HepG2 (cell line): ENCODE results near the gene TEX55. TPM values are rescaled to one million over a fixed set of nuclear protein-coding genes. Genes with fewer than 3 reads are reported as not detected.

Experiments
- ATAC-seq: fragments of 200-7000 bp; cut with Tn5 transposase; 3 replicates; pipeline ENCODE4 v1.9.1; 2020; ENCODE audit warnings: mild to moderate bottlenecking, moderate library complexity
- BruUV-seq: library from RNA; stranded (reverse); fragments of 400-500 nt; replicated peaks from 2 replicates; lab custom pipeline; 2021; lab: Mats Ljungman, UMichigan
- CTCF ChIA-PET: fragments of 300-600 bp; formaldehyde crosslinking; extraction: SDS; loops from one replicate; lab custom pipeline; 2021; ENCODE audit warnings: low total read pairs, inconsistent platforms, low intra/inter-chr PET ratio; lab: Yijun Ruan, JAX
- POLR2A ChIA-PET: fragments of 350-600 bp; sonication (Branson Sonifier 250); formaldehyde crosslinking; loops from one replicate; lab custom pipeline; 2020; ENCODE audit warnings: antibody characterized with exemption, inconsistent platforms; lab: Yijun Ruan, JAX
- DNase-seq: peaks from one replicate; pipeline ENCODE4 v3.0.0-alpha.2; 2015; ENCODE audit warnings: low spot score
- FAIRE-seq: peaks from 3 replicates; lab custom pipeline; 2011; peaks lifted over from hg19 to GRCh38; lab: Jason Lieb, UNC
- H2AFZ ChIP-seq: one replicate; pipeline ENCODE4 v1.6.1; 2011; ENCODE audit warnings: low read length, inconsistent platforms
- H3K27ac ChIP-seq: fragments of 300-600 bp; 3 replicates; pipeline ENCODE4 v1.8.0; 2011; ENCODE audit warnings: mixed run types, mild to moderate bottlenecking, mixed read lengths, low read length, inconsistent platforms; ENCODE audit not compliant: insufficient read depth; ENCODE audit errors: extremely low read length
- H3K27me3 ChIP-seq, 2 experiments: fragments of 200-600 bp in 1 of 2; 2 replicates in 1 of 2; 3 replicates in 1 of 2; pipeline versions ENCODE4 v1.6.0 to v1.8.0; 2011; ENCODE audit warnings: low read length in 2 of 2, mild to moderate bottlenecking in 2 of 2, moderate library complexity in 2 of 2, inconsistent platforms in 1 of 2; ENCODE audit not compliant: insufficient read depth in 2 of 2, control insufficient read depth in 1 of 2
- H3K36me3 ChIP-seq, 2 experiments: fragments of 200-600 bp in 1 of 2; replicated peaks in 1 of 2; 2 replicates in 1 of 2; 3 replicates in 1 of 2; pipeline versions ENCODE4 v1.5.1 to v1.8.0; 2011; ENCODE audit warnings: low read length in 2 of 2, inconsistent platforms in 1 of 2; ENCODE audit not compliant: insufficient read depth in 2 of 2, control insufficient read depth in 1 of 2
- H3K4me1 ChIP-seq: 2 replicates; pipeline ENCODE4 v1.5.1; 2012; ENCODE audit warnings: low read length, inconsistent platforms; ENCODE audit not compliant: insufficient read depth
- H3K4me2 ChIP-seq: 2 replicates; pipeline ENCODE4 v1.6.0; 2011; ENCODE audit warnings: low read depth, low read length, inconsistent platforms
- H3K4me3 ChIP-seq, 3 experiments: fragments of 200-600 bp in 1 of 3; sonication (generic), shearing (Covaris generic) in 1 of 3; replicated peaks in 1 of 3; 2 replicates each; pipeline ENCODE4 v1.5.1; 2011 to 2016; ENCODE audit warnings: low read length in 3 of 3, inconsistent platforms in 2 of 3, low read depth in 2 of 3, mild to moderate bottlenecking in 2 of 3, control low read depth in 1 of 3, mixed read lengths in 1 of 3; ENCODE audit not compliant: insufficient read depth in 1 of 3
- H3K79me2 ChIP-seq: one replicate; pipeline ENCODE4 v1.6.1; 2011; ENCODE audit warnings: low read length, inconsistent platforms; ENCODE audit not compliant: insufficient read depth
- H3K9ac ChIP-seq: 2 replicates; pipeline ENCODE4 v1.6.0; 2011; ENCODE audit warnings: mild to moderate bottlenecking, low read depth, low read length, inconsistent platforms; ENCODE audit not compliant: insufficient read depth
- H3K9me3 ChIP-seq: 2 replicates; pipeline ENCODE4 v1.5.1; 2012; ENCODE audit warnings: mild to moderate bottlenecking, low read length
- H4K20me1 ChIP-seq: 2 replicates; pipeline ENCODE4 v1.6.0; 2011; ENCODE audit warnings: inconsistent platforms, mild to moderate bottlenecking, low read length, moderate library complexity; ENCODE audit not compliant: insufficient read depth
- ARNTL ChIP-seq: sonication (generic); formaldehyde crosslinking; IDR thresholded peaks from 2 replicates; pipeline ENCODE4 v1.4.0; 2020; ENCODE audit warnings: mild to moderate bottlenecking, missing genetic modification reagents
- CENPX ChIP-seq: sonication (generic); formaldehyde crosslinking; IDR thresholded peaks from 2 replicates; pipeline ENCODE4 v1.9.0; 2021; ENCODE audit warnings: mild to moderate bottlenecking, missing genetic modification reagents, moderate library complexity
- ESRRA ChIP-seq: sonication (generic); formaldehyde crosslinking; IDR thresholded peaks from 2 replicates; pipeline ENCODE4 v1.5.1; 2020; ENCODE audit warnings: mild to moderate bottlenecking, low read depth, missing genetic modification reagents
- FOXA1 ChIP-seq, 2 experiments: fragments of 450-650 bp in 1 of 2; sonication (generic) in 1 of 2; formaldehyde crosslinking in 1 of 2; IDR thresholded peaks; 2 replicates each; pipeline versions ENCODE4 v1.4.0 to v1.6.1; 2016 to 2020; ENCODE audit warnings: missing genetic modification reagents in 1 of 2
- KAT8 ChIP-seq: IDR thresholded peaks from 2 replicates; pipeline ENCODE4 v1.6.1; 2016; ENCODE audit warnings: missing genetic modification reagents, missing compliant biosample characterization
- RFX1 ChIP-seq: fragments of 450-650 bp; IDR thresholded peaks from 2 replicates; pipeline ENCODE4 v1.6.1; 2017
- TBL1XR1 ChIP-seq: fragments of 150-350 bp; IDR thresholded peaks from 2 replicates; pipeline ENCODE4 v1.6.1; 2014; ENCODE audit warnings: borderline replicate concordance, low read length; ENCODE audit not compliant: partially characterized antibody
- TCF7L2 ChIP-seq: IDR thresholded peaks from 2 replicates; pipeline ENCODE4 v1.6.1; 2011; ENCODE audit warnings: mild to moderate bottlenecking, low read depth, low read length, moderate library complexity
- ZBTB21 ChIP-seq: sonication (generic); formaldehyde crosslinking; IDR thresholded peaks from 2 replicates; pipeline ENCODE4 v1.4.0; 2020; ENCODE audit warnings: missing genetic modification reagents
- ZIK1 ChIP-seq: sonication (generic); formaldehyde crosslinking; IDR thresholded peaks from 2 replicates; pipeline ENCODE4 v1.5.0; 2020; ENCODE audit warnings: mild to moderate bottlenecking, low read depth, missing genetic modification reagents, borderline replicate concordance
- ZMYM3 ChIP-seq: sonication (generic); formaldehyde crosslinking; IDR thresholded peaks from 2 replicates; pipeline ENCODE4 v1.5.1; 2020; ENCODE audit warnings: mild to moderate bottlenecking, missing genetic modification reagents
- ZNF20 ChIP-seq: sonication (generic); formaldehyde crosslinking; IDR thresholded peaks from 2 replicates; pipeline ENCODE4 v1.4.0; 2020; ENCODE audit warnings: mild to moderate bottlenecking, moderate library complexity, missing genetic modification reagents
- ZNF235 ChIP-seq: sonication (generic); formaldehyde crosslinking; IDR thresholded peaks from 2 replicates; pipeline ENCODE4 v1.8.1; 2023; ENCODE audit warnings: mild to moderate bottlenecking, missing genetic modification reagents, borderline replicate concordance
- ZNF24 ChIP-seq: fragments of 450-650 bp; IDR thresholded peaks from 2 replicates; pipeline ENCODE4 v1.6.1; 2017; ENCODE audit warnings: antibody characterized with exemption, mild to moderate bottlenecking
- ZNF616 ChIP-seq: sonication (generic); formaldehyde crosslinking; IDR thresholded peaks from 2 replicates; pipeline ENCODE4 v1.5.0; 2020; ENCODE audit warnings: low read depth, mild to moderate bottlenecking, missing genetic modification reagents
- ZNF747 ChIP-seq: sonication (generic); formaldehyde crosslinking; IDR thresholded peaks from 2 replicates; pipeline ENCODE4 v1.8.1; 2023; ENCODE audit warnings: missing genetic modification reagents, mild to moderate bottlenecking, borderline replicate concordance
- ZNF775 ChIP-seq: sonication (generic); formaldehyde crosslinking; IDR thresholded peaks from 2 replicates; pipeline ENCODE4 v1.4.0; 2020; ENCODE audit warnings: missing genetic modification reagents, mild to moderate bottlenecking, moderate library complexity, borderline replicate concordance
- WGBS: methylation state at CpG from one replicate; pipeline ENCODE4 v1.1.6; 2017; ENCODE audit warnings: low lambda C conversion rate; 5-methylcytosine and 5-hydroxymethylcytosine counted together
- in situ Hi-C: cut with HindIII; loops from 2 replicates; pipeline ENCODE4 v1.10.0; 2017; ENCODE audit warnings: low pct_unique_long_range_greater_than_20kb; ENCODE audit not compliant: extremely low pct_ligation_motif_present
- intact Hi-C: fragments of 100-400 bp; cut with micrococcal nuclease; formaldehyde crosslinking; loops from one replicate; pipeline ENCODE4 v1.10.0; 2022; ENCODE audit not compliant: unreplicated experiment
- polyA plus RNA-seq, 8 experiments: library from polyadenylated mRNA; depleted of rRNA in 3 of 8; stranded (reverse) in 7 of 8; unstranded in 1 of 8; fragments of >200 nt; fragmentation: Illumina TruSeq in 4 of 8; extraction: Trizol in 4 of 8; gene quantifications; 2 replicates each; pipeline versions ENCODE4 v1.2.1 to v1.2.3, GENCODE V29; 2011 to 2016; ENCODE audit warnings: low read depth in 4 of 8, missing spikeins in 1 of 8, mixed read lengths in 1 of 8; ENCODE audit not compliant: insufficient read depth in 1 of 8
- total RNA-seq, 5 experiments: library from RNA; depleted of rRNA; stranded (reverse); fragments of >200 nt; fragmentation: Illumina TruSeq; extraction: Trizol; gene quantifications; 2 replicates each; pipeline ENCODE4 v1.2.3, GENCODE V29; 2016; ENCODE audit warnings: low read depth in 1 of 5
- TF ChIP-seq, protein P1 (sequence below): sonication (generic); formaldehyde crosslinking; IDR thresholded peaks from 2 replicates; pipeline ENCODE4 v1.4.0; 2020; ENCODE audit warnings: missing genetic modification reagents
- TF ChIP-seq, protein P2 (sequence below): sonication (generic); formaldehyde crosslinking; IDR thresholded peaks from 2 replicates; pipeline ENCODE4 v1.4.0; 2020; ENCODE audit warnings: missing genetic modification reagents

The TEX55 gene
- total and polyA plus RNA-seq, 2 of the 13 experiments (the other 11 are each of a cell fraction or from before 2014, with no cell fraction given): not detected

DNA sequence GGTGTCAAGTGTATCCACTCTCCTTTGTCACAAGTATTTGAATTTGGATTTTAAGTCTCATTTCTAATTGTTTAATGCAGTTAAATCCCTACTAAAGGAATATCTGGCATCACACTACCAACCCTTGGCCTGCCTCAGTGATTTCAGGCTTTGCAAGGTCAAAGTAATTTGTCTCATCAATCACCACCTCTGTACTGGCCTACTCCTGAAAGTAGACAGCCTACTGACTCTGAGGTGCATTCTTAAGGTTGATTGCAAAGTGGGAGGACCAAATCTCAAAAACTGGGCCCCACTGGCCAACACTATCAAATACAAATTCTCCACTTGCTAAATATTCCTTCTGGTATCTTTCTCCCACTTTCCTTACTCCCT is 851 bp upstream of the TEX55 start (continued):
- no peak for TF ChIP-seq CENPX (CRISPR knock-in tag)
- TF ChIP-seq ESRRA (CRISPR knock-in tag): no peak
- TF ChIP-seq ZBTB21 (CRISPR knock-in tag): no peak
- TF ChIP-seq TCF7L2: no peak
- no peak for TF ChIP-seq TBL1XR1
- TF ChIP-seq, protein P1, sequence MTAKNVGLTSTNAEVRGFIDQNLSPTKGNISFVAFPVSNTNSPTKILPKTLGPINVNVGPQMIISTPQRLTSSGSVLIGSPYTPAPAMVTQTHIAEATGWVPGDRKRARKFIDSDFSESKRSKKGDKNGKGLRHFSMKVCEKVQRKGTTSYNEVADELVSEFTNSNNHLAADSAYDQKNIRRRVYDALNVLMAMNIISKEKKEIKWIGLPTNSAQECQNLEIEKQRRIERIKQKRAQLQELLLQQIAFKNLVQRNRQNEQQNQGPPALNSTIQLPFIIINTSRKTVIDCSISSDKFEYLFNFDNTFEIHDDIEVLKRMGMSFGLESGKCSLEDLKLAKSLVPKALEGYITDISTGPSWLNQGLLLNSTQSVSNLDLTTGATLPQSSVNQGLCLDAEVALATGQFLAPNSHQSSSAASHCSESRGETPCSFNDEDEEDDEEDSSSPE (CRISPR knock-in tag): no peak

DNA sequence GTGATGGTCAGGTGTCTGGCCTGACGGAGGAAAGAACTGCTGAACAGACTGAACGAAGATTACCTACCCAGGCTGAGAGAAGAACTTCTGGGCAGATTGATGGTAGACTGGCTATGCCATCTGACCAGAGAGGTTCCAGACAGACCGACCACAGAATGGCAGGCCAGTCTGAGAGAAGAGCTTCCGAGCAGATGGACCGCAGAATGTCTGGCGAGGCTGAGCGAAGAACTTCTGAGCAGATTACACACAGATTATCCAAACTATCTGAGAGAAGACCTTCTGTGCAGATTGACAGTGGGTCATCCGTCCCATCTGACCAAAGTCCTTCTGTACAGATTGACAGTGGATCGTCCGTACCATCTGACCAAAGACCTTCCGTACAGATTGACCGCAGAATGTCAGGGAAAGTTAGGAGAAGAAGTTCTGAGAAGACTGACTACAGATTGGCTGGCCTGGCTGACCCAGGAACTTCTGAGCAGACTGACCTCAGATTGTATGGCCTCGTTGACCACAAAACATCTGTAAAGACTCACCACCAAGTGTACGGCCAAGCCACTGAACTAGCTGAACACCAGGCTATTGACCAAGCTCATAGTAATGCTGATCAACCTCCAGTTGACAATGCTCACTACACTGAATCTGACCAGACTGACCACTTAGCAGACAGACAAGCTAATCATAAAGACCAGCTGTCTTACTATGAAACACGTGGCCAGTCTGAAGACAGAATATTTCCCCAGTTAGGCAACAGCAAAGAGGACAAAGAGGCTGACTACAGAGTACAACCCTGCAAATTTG is 812 bp downstream of the TEX55 start:
- no TSS peak for BruUV-seq
- Histone ChIP-seq H4K20me1 (no peaks in the 10 kb centered on the region), H3K4me1 (no peaks in the 10 kb centered on the region), H3K4me2 (no peak overlapping the region), H3K27me3 (no peaks in the 10 kb centered on the region), H3K4me3 (no peak overlapping the region), H2AFZ (no peak overlapping the region), H3K79me2 (no peaks in the 10 kb centered on the region), H3K36me3 (no peaks in the 10 kb centered on the region), H3K9ac (no peak overlapping the region), H3K27ac (no peak overlapping the region), H3K9me3 (no peaks in the 10 kb centered on the region)
- ChIA-PET CTCF (no interaction called here), POLR2A (no interaction called here)
- 69% methylated on average over 13 of the region's 15 CpGs for WGBS
- in situ Hi-C loops: loop anchor here (5.0 to 25.0 kb wide), 2 partner anchors 101 to 541 kb away; partner anchors contain the start of gene COX17
- intact Hi-C loops: no loop called here
- DNase-seq (no peak), FAIRE-seq (no peak), ATAC-seq (no peak)
- TF ChIP-seq ZNF775 (CRISPR knock-in tag) (no peak), ZNF616 (no peak), ZNF20 (no peak), FOXA1 (IDR thresholded peaks at IDR 0.05) (no peak), FOXA1 (CRISPR knock-in tag; IDR thresholded peaks at IDR 0.05) (no peak), ZNF235 (CRISPR knock-in tag) (no peak), ZIK1 (CRISPR knock-in tag) (no peak), RFX1 (no peak), KAT8 (no peak), ZNF24 (no peak), ZNF747 (CRISPR knock-in tag) (no peak), ZMYM3 (CRISPR knock-in tag) (no peak), ARNTL (CRISPR knock-in tag) (no peak)
- TF ChIP-seq, protein P2, sequence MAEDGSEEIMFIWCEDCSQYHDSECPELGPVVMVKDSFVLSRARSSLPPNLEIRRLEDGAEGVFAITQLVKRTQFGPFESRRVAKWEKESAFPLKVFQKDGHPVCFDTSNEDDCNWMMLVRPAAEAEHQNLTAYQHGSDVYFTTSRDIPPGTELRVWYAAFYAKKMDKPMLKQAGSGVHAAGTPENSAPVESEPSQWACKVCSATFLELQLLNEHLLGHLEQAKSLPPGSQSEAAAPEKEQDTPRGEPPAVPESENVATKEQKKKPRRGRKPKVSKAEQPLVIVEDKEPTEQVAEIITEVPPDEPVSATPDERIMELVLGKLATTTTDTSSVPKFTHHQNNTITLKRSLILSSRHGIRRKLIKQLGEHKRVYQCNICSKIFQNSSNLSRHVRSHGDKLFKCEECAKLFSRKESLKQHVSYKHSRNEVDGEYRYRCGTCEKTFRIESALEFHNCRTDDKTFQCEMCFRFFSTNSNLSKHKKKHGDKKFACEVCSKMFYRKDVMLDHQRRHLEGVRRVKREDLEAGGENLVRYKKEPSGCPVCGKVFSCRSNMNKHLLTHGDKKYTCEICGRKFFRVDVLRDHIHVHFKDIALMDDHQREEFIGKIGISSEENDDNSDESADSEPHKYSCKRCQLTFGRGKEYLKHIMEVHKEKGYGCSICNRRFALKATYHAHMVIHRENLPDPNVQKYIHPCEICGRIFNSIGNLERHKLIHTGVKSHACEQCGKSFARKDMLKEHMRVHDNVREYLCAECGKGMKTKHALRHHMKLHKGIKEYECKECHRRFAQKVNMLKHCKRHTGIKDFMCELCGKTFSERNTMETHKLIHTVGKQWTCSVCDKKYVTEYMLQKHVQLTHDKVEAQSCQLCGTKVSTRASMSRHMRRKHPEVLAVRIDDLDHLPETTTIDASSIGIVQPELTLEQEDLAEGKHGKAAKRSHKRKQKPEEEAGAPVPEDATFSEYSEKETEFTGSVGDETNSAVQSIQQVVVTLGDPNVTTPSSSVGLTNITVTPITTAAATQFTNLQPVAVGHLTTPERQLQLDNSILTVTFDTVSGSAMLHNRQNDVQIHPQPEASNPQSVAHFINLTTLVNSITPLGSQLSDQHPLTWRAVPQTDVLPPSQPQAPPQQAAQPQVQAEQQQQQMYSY: no peak
